GM18907 (cell line): ENCODE results near the gene DCAF5.

Experiments
- ATAC-seq: cut with Tn5 transposase; IDR thresholded peaks from one replicate; pipeline ENCODE4 v1.9.1; 2021; ENCODE audit warnings: mild to moderate bottlenecking, moderate library complexity; ENCODE audit not compliant: unreplicated experiment

Gene DCAF5

DNA sequence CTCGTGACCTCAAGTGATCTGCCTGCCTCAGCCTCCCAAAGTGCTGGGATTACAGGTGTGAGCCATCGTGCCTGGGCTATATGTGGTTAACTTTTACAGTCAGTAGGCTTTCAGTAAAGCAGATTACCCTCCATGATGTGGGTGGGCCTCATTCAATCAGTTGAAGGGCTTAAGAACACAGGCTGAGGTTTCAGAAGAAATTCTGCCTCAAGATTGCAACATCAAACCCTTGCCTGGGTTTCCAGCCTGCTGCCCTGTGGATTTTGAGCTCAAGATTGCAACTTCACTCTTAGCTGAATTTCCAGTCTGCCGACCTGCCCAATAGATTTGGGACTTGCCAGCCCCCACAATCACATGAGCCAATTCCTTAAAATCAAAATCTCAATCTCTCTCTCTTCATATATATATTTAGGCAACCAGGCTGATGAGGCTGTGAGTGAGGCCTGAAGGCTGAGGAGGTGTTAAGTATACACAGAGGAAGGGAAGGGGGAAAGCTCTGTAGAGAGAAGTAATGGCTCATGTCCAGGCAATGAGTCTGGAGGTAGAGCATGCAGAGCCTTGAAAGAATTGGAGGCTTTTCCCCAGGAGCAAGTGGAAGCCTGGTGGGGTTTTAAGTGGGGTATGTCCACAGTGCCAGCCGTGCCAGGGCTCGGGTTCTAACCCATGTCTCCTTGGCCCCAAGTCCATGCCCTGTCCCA, 140.5 kb downstream of the DCAF5 start:
- ATAC-seq, result no peak

DNA sequence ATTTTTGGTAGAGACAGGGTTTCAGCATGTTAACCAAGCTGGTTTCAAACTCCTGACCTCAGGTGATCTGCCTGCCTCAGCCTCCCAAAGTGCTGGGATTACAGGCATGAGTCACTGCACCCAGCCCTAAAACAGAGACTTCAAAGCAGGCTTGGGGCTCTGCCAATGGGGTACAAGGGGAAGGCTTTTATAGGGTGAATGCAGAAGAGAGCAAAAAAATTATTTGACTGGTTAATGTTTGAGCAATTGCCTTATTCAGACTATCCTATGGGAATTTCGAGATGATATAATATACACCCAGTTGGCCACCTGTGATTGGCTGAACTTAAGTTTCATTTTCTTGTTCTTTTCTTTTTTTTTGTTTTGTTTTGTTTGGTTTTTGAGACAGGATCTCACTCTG, 142.3 kb downstream of the DCAF5 start:
- ATAC-seq, result no peak

DNA sequence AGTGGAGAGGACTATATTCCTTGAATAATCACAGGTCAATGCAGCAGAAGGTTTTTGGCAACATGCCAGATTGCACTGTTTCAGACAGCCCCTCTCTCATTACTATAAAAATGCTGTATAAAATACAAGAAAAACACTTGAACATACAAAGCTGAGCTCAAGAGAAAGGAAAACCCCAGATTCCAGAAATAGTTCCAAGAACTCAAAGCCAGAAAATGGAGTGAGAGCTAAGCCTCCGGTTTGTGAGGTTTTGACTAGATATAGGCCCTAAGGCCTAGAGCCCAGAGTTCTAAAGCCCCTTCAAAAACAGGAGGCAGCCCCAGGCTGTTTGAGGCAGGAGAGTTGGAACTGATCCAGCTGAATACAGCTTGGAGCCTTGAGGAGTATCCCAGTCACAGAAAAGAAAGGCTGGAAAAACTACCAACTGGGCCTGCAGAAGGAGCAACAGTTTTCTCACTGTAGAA, 144.5 kb downstream of the DCAF5 start:
- ATAC-seq, result no peak

DNA sequence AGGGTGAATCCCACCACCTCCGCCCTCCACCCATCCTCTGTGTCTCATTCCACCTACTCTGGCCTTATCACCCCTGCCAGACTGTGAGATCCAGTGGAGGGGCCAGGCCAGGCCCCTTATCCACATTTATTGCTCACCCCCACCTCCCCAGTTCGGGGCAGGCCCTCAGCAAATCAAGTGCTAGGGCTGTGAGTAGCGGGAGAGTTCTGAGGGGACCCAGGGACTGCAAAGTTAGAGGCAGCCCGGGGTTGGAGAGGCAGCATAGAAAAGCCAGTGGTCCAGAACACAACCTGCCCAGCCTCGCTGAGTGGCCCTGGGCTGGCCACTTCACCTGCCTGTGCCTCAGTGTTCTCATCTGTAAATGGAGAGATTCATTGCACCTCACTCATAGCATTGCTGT, 146.6 kb downstream of the DCAF5 start:
- ATAC-seq, result no peak

DNA sequence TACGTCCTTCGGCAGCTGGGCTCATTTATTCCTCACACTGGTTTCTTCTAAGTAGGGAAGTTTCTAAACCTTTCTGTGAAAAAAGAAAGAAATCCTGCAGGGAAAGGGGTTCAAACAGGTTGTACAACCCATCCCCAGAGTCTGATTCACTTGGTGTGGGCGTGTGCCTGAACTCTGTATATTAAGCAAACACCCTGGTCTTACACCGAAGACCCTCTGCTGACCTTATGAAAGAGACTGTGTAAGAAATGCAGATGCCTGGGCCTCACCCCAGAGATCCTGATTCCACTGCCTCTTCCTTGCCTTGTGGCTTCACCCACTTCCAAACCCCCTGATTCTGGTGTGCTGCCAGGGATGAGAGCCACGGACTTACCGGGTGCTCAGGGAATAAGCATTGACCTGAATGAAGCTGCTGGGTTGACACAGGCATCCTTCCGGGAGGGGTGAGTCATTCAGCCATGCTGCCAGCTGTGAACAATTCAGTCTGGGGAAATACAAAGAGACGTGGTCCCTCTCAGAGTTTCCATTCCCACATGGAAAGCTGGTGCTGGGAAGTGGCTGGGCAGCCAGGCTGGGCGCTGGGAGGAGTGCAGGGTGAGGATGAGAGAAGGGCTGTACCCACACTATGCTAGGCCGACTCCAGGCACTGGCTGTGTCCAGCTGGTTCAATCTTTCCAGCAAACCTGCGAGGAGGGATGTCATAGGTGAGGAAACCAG, 147.3 kb downstream of the DCAF5 start:
- ATAC-seq, result no peak

DNA sequence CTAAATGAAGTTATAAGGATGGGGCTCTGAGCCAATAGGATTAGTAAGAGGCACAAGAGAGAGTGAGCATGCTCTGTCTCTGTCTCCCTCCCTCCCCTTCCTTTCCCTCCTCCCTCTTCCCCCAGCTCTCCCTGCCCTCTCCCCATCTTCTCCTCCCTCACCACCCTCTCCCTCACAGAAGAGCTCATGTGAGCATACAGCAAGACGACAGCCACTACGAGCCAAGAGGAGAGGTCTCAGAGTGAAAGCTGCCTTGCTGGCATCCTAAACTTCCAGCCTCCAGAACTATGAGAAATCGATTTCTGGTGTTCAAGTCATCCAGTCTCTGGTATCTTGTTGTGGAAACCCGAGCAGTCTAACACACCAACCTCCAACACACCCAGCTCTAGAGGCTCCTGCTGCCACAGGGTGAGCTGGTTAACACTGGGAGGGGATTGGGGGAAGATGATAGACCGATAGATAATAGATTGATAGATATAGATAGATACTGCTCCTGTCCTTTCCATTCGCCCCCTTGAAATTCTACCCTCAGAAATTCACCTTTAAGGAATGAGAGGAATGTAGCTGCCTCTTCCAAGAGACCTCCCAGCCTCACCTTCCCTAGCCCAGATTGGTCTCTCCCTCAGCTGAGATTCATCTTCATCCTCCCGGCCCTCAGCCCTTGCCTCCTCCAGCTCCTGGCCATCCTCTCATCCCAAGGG, 148.0 kb downstream of the DCAF5 start:
- no peak for ATAC-seq

DNA sequence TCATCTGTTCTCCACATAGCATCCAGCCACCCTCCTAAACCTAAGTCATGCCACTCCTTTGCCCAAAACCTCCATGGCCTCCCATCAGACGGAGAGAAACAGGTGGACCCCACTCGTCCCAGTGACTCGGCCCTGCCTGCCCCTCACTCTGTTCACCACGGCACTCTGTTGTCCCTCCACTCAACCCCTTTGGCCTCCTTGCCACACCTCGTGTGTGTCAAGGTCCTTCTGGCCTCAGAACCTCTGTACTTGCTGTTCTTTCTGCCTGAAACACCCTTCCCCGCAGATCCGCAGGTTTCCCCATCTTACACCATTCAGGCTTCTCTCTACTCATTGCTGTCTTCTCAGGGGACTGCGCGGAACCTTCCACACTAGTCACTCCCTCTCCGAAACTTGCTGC, 149.3 kb downstream of the DCAF5 start:
- no peak for ATAC-seq

DNA sequence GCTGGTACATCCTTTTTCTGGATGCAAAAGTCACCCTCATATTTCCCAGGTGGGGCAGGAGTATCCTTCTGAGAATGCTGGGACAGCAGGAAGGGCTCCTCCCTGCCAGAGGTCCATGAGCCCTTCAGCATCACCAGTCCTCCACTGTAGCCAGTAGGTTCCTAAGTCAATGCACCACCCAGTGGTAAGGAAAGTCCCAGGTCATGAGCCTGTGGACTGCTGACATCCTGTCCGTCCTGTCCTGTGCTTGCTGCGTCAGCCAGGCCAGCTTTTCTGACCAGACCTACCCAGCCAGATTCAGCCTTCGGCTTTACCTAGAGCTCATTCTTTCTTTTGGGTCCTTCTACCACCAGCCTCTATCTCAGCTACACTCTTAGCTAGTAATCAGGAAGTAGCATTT, 150.8 kb downstream of the DCAF5 start:
- no peak for ATAC-seq

DNA sequence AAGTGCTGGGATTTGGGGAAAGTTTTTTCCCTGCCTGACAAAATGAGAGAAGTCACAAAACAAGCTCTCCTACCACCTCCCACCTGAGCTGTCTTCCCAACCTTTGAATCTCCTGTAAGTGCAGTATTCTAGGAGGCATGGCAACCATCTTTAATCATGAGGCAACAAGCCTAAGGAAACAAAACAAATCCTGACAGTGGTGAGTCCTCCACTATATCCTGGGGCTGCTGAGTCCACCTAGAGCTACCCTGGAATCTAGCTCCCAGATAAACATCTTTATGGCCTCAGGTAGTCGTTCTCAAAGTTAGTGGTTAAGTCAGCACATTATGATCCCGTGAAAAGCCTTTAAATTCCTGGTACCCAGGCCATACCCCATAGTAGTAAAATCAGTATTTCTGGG, 151.5 kb downstream of the DCAF5 start:
- ATAC-seq, result no peak
